K562 (cell line): Measurements from ENCODE around the gene PLXNA2. TPM values are rescaled to one million over a fixed set of nuclear protein-coding genes. Genes with fewer than 3 reads are reported as not detected.
A peak's percentile ranks its signal among the peaks of the same experiment; 100 is the strongest.

ENCODE experiments used
- ATAC-seq: fragments of 200-7000 bp; cut with Tn5 transposase; 3 replicates; pipeline ENCODE4 v1.9.1; 2020; ENCODE audit warnings: moderate library complexity
- BruUV-seq: library from RNA; stranded (reverse); fragments of 400-500 nt; replicated peaks from 2 replicates; lab custom pipeline; 2021; lab: Mats Ljungman, UMichigan
- CTCF ChIA-PET: fragments of 300-600 bp; formaldehyde crosslinking; extraction: SDS; loops from one replicate; lab custom pipeline; 2021; ENCODE audit warnings: low intra/inter-chr PET ratio; lab: Yijun Ruan, JAX
- POLR2A ChIA-PET: fragments of 300-600, 350-650 bp; sonication (Branson Sonifier 250); formaldehyde crosslinking; extraction: SDS; loops from one replicate; lab custom pipeline; 2021; ENCODE audit warnings: antibody characterized with exemption, inconsistent platforms; lab: Yijun Ruan, JAX
- DNase-seq, 4 experiments: peaks; one replicate each; pipeline versions ENCODE4 v3.0.0 to v3.0.0-alpha.2; 2011 to 2018; ENCODE audit warnings: low spot score in 3 of 4, mixed read lengths in 3 of 4; ENCODE audit errors: extremely low read depth in 1 of 4
- FAIRE-seq: peaks from 2 replicates; lab custom pipeline; 2011; peaks lifted over from hg19 to GRCh38; lab: Jason Lieb, UNC
- H2AFZ ChIP-seq: 2 replicates; pipeline ENCODE4 v1.6.0; 2011; ENCODE audit warnings: low read depth, low read length, control low read depth, inconsistent platforms
- H3K27ac ChIP-seq: fragments of 200-600 bp; 3 replicates; pipeline ENCODE4 v1.8.0; 2011; ENCODE audit warnings: low read depth, mild to moderate bottlenecking, control low read depth, inconsistent platforms, low read length, moderate library complexity, mixed read lengths; ENCODE audit errors: extremely low read depth
- H3K27me3 ChIP-seq, 2 experiments: fragments of 300-600 bp in 1 of 2; 2 replicates in 1 of 2; 3 replicates in 1 of 2; pipeline versions ENCODE4 v1.6.0 to v1.8.0; 2011; ENCODE audit warnings: inconsistent platforms in 2 of 2, low read length in 2 of 2, mild to moderate bottlenecking in 1 of 2, mixed read lengths in 1 of 2, moderate library complexity in 1 of 2; ENCODE audit not compliant: control insufficient read depth in 2 of 2, insufficient read depth in 2 of 2
- H3K36me3 ChIP-seq: fragments of 300-600 bp; 3 replicates; pipeline ENCODE4 v1.8.0; 2011; ENCODE audit warnings: mild to moderate bottlenecking, low read length, inconsistent platforms; ENCODE audit not compliant: control insufficient read depth, insufficient read depth
- H3K4me1 ChIP-seq, 2 experiments: fragments of 200-600 bp in 1 of 2; replicated peaks in 1 of 2; 2 replicates in 1 of 2; 3 replicates in 1 of 2; pipeline versions ENCODE4 v1.5.1 to v1.8.0; 2011; ENCODE audit warnings: inconsistent platforms in 2 of 2, low read length in 2 of 2, mild to moderate bottlenecking in 1 of 2, mixed read lengths in 1 of 2, moderate library complexity in 1 of 2; ENCODE audit not compliant: control insufficient read depth in 2 of 2, insufficient read depth in 2 of 2
- H3K4me2 ChIP-seq: 2 replicates; pipeline ENCODE4 v1.6.1; 2011; ENCODE audit warnings: low read length, control low read depth, inconsistent platforms, mixed read lengths; ENCODE audit not compliant: insufficient read depth
- H3K4me3 ChIP-seq: fragments of 200-600 bp; sonication (generic), shearing (Covaris generic); 2 replicates; pipeline ENCODE4 v1.5.1; 2016; ENCODE audit warnings: control low read depth, inconsistent platforms
- H3K79me2 ChIP-seq: fragments of 200-600 bp; 3 replicates; pipeline ENCODE4 v1.8.0; 2011; ENCODE audit warnings: low read length, inconsistent platforms; ENCODE audit not compliant: control insufficient read depth, insufficient read depth
- H3K9ac ChIP-seq, 2 experiments: 2 replicates each; pipeline versions ENCODE4 v1.6.0 to v1.6.1; 2011; ENCODE audit warnings: low read depth in 2 of 2, low read length in 2 of 2, control low read depth in 1 of 2, inconsistent platforms in 1 of 2, mild to moderate bottlenecking in 1 of 2, mixed read lengths in 1 of 2; ENCODE audit not compliant: insufficient read depth in 1 of 2
- H3K9me1 ChIP-seq: one replicate; pipeline ENCODE4 v1.6.0; 2011; ENCODE audit warnings: inconsistent platforms, mild to moderate bottlenecking, low read length, moderate library complexity; ENCODE audit not compliant: control insufficient read depth, insufficient read depth
- H3K9me3 ChIP-seq: replicated peaks from 2 replicates; pipeline ENCODE4 v1.5.1; 2011; ENCODE audit warnings: low read depth, low read length, inconsistent platforms; ENCODE audit not compliant: control insufficient read depth, insufficient read depth
- H4K20me1 ChIP-seq: replicated peaks from 2 replicates; pipeline ENCODE4 v1.6.1; 2011; ENCODE audit warnings: low read length, inconsistent platforms, mixed read lengths; ENCODE audit not compliant: control insufficient read depth, insufficient read depth
- BACH1 ChIP-seq: fragments of 200-800 bp; sonication (Bioruptor generic); IDR thresholded peaks from 2 replicates; pipeline ENCODE4 v1.6.1; 2016; ENCODE audit warnings: missing genetic modification characterization, missing compliant biosample characterization
- PTRF ChIP-seq: fragments of 450-650 bp; IDR thresholded peaks from 2 replicates; pipeline ENCODE4 v1.6.1; 2016; ENCODE audit warnings: mild to moderate bottlenecking, missing genetic modification characterization, missing compliant biosample characterization
- ZNF444 ChIP-seq: fragments of 250-450 bp; sonication (Bioruptor Pico); IDR thresholded peaks from 2 replicates; pipeline ENCODE4 v1.4.0; 2020; ENCODE audit warnings: mild to moderate bottlenecking, moderate library complexity
- WGBS: fragments of 100-300 bp; shearing (Covaris generic); methylation state at CpG from one replicate; pipeline ENCODE4 v1.1.6; 2016; ENCODE audit warnings: low coverage, mixed read lengths; ENCODE audit not compliant: insufficient coverage; ENCODE audit errors: missing lambda C conversion rate; 5-methylcytosine and 5-hydroxymethylcytosine counted together
- in situ Hi-C: fragments of 300-500 bp; cut with MboI; formaldehyde crosslinking; loops from 4 replicates; pipeline ENCODE4 v1.15.0; 2018; ENCODE audit warnings: inconsistent platforms, mixed read lengths
- intact Hi-C: fragments of 100-400 bp; cut with micrococcal nuclease; formaldehyde crosslinking; loops from 2 replicates; pipeline ENCODE4 v1.14.2; 2022
- polyA plus RNA-seq, 8 experiments: library from polyadenylated mRNA; depleted of rRNA in 4 of 8; stranded (reverse) in 5 of 8; unstranded in 3 of 8; fragments of >200 nt; fragmentation: Nextera tagmentation in 2 of 8; fragmentation: Illumina TruSeq in 1 of 8; extraction: Ambion mirVana in 2 of 8; extraction: Trizol in 1 of 8; gene quantifications; 2 replicates each; pipeline versions ENCODE4 v1.2.1 to v1.2.3, GENCODE V29; 2011 to 2014; ENCODE audit warnings: inconsistent platforms in 1 of 8, missing spikeins in 1 of 8
- total RNA-seq, 7 experiments: library from RNA; depleted of rRNA in 6 of 7; stranded (reverse); fragments of >200 nt in 6 of 7; fragmentation: Illumina TruSeq in 2 of 7; extraction: Trizol in 2 of 7; gene quantifications; 2 replicates each; pipeline versions ENCODE4 v1.2.1 to v1.2.3, GENCODE V29; 2011 to 2021; ENCODE audit warnings: low replicate concordance in 1 of 7

Gene PLXNA2
- total and polyA plus RNA-seq, 9 of the 15 experiments (the other 6 are each of a cell fraction or from before 2014, with no cell fraction given) = 0.01 to 1.3 (median 0.32) TPM

GRCh38 chr1:208227366-208227765 lies 16.8 kb downstream of the PLXNA2 start:
- Histone ChIP-seq H3K4me1 (peaks cover 21 to 44% of the 10 kb centered on the region in 2 experiments; a peak in 4 of 5 replicates), H3K9me3 (no peaks in the 10 kb centered on the region), H3K9ac (no peak overlapping the region), H3K4me2 (no peak overlapping the region), H3K79me2 (no peaks in the 10 kb centered on the region), H2AFZ (peak overlapping the region; percentile 85), H3K27me3 (no peaks in the 10 kb centered on the region)
- FAIRE-seq (peak; percentile 46), ATAC-seq (no peak)
- CTCF ChIA-PET = interaction anchor here (0.6 kb wide), 1 partner anchor 260 kb away, joined by 3 read pairs; no protein-coding TSS in a partner anchor
- 77% methylated on average over 4 of the region's 4 CpGs for WGBS
- intact Hi-C loops = no loop called here
- POLR2A ChIA-PET = interaction anchor here (0.7 to 1.0 kb wide), 4 partner anchors 8 to 65 kb away, joined by 3 to 7 read pairs (median 4); no protein-coding TSS in a partner anchor
- 0 out of 2 replicates have a peak, but pooled peaks have one; percentile 40 for TF ChIP-seq PTRF
- TF ChIP-seq ZNF444 (CRISPR knock-in tag) = no peak
- TF ChIP-seq BACH1 (tag) = 0 out of 2 replicates have a peak, but pooled peaks have one; percentile 24
- TF ChIP-seq, all 486 proteins: peak for 2
- Histone ChIP-seq H3K27ac (no peak overlapping the region; the same call in 2 of the 3 replicates), H3K36me3 (no peaks in the 10 kb centered on the region), H3K4me3 (no peak overlapping the region), H3K9me1 (no peaks in the 10 kb centered on the region), H4K20me1 (no peaks in the 10 kb centered on the region)
- in situ Hi-C loops = no loop called here
- BruUV-seq = no TSS peak
- DNase-seq = no peak
